Choroid plexus epithelial cell (primary cell): Measurements from ENCODE around the gene CD274.
"Not testable (repeated sequence)": the region's sequence is repeated elsewhere in the genome, so short reads cannot be mapped to it uniquely, and the experiment has no call there.

Experiments used
- DNase-seq: peaks from one replicate; pipeline ENCODE4 v3.0.0-alpha.2; 2010; ENCODE audit warnings: low read depth
- H3K4me3 ChIP-seq: 2 replicates; pipeline ENCODE4 v1.5.1; 2011; ENCODE audit warnings: low read depth, mild to moderate bottlenecking, control low read depth, low read length, moderate library complexity
- CTCF ChIP-seq: conservative IDR thresholded peaks from 2 replicates; pipeline ENCODE4 v1.5.1; 2011; ENCODE audit warnings: low read depth, mild to moderate bottlenecking, control low read depth, inconsistent platforms, low read length, moderate library complexity

Gene CD274

GRCh38 chr9:5440426-5440825, 9.9 kb upstream of the CD274 start:
- no peak overlapping the region for H3K4me3 ChIP-seq
- no peak for TF ChIP-seq CTCF
- DNase-seq = no peak

- peak; percentile 75 for DNase-seq
- H3K4me3 ChIP-seq = no peak overlapping the region
- peak; percentile 8 for TF ChIP-seq CTCF
Measured at GRCh38 chr9:5441043-5441442, 9.3 kb upstream of the CD274 start.

- H3K4me3 ChIP-seq = no peak overlapping the region
- TF ChIP-seq CTCF = peak; percentile 68
- DNase-seq = peak; percentile 82
Measured at GRCh38 chr9:5442400-5443011, 7.8 kb upstream of the CD274 start.

GRCh38 chr9:5443850-5444249, 6.5 kb upstream of the CD274 start:
- no peak for DNase-seq
- no peak for TF ChIP-seq CTCF
- no peak overlapping the region for H3K4me3 ChIP-seq

- not testable (repeated sequence) for H3K4me3 ChIP-seq, DNase-seq
Measured at GRCh38 chr9:5445096-5445495, 5.2 kb upstream of the CD274 start.

GRCh38 chr9:5445886-5446285, 4.5 kb upstream of the CD274 start:
- no peak overlapping the region for H3K4me3 ChIP-seq
- no peak for DNase-seq
- no peak for TF ChIP-seq CTCF

- TF ChIP-seq CTCF = no peak
- no peak overlapping the region for H3K4me3 ChIP-seq
- DNase-seq = no peak
Measured at GRCh38 chr9:5446451-5447236, 3.7 kb upstream of the CD274 start.
